ENCODE results near the gene GSTA1.
"Not testable (repeated sequence)": the region's sequence is repeated elsewhere in the genome, so short reads cannot be mapped to it uniquely, and the experiment has no call there.

GSTA1 gene

GRCh38 chr6:52753137-52753536 is 50.5 kb downstream of the GSTA1 start:
- not testable (repeated sequence) for DNase-seq

DNA sequence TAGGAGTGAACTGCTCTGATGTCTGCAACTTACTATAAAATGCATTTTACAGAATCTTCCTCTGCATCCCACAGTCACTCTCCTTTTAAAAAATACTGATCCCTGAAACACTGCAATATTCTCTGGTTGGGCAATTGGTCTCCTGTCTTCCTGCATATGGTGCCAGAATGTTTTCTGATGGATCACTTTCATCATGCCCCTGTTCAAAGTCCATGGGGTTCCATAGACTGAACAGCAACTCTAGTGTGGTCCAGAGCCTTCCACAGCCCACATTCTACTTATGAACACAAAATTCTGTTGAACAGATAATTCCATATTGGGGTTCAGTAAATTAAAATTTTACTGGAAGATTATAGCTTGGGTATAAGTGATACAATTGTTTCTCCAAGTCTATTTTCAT is 51.3 kb downstream of the GSTA1 start:
- DNase-seq: no peak

DNA sequence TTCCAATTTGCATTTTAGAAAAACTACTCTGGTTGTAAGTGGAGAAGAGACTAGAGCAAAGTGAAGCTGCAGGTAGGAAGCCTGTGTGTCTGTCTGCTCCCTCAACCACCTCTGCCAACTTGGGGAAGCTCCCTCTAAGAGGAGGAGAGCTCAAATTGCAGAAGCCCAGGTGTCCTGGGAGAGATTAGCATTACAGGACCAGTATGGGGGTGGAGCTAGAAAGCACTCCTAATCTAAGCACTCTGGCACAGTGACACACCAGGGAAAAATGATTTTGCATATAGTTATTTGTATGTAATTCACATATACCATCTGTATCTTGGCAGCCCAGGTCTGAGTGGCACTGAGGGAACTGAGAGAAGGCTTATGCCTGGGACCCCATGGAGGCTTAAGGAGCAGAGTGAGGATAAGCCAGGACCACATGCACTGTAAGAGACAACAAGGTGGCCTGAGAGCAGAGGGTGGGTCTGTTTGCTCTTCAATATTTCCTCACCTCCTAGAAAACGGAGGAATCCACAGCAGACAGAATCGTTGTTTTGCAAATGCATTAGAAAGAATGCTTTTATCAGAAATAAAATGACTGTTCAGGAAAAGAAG is 54.0 kb downstream of the GSTA1 start:
- no peak for DNase-seq

GRCh38 chr6:52747301-52747700 is 56.3 kb downstream of the GSTA1 start:
- not testable (repeated sequence) for DNase-seq

DNA sequence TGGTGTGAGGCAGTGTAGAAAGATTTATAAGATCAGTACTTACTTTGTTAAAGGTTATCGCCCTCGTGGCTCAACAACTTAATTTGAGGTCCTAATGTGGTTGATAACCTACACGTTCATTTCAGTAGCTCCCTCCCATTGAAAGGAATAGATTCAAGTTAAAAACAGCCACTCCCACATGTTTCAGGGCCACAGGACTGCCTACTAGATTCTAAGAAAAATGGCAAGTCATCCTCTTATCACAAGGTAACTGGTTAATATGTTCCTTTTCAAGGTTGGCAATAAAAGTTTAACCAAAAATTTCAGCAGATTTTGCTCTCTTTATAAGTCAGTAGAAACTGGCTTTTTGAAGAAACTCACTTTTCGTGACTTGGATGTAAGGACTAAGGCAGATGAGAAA is 57.4 kb downstream of the GSTA1 start:
- DNase-seq: no peak

DNA sequence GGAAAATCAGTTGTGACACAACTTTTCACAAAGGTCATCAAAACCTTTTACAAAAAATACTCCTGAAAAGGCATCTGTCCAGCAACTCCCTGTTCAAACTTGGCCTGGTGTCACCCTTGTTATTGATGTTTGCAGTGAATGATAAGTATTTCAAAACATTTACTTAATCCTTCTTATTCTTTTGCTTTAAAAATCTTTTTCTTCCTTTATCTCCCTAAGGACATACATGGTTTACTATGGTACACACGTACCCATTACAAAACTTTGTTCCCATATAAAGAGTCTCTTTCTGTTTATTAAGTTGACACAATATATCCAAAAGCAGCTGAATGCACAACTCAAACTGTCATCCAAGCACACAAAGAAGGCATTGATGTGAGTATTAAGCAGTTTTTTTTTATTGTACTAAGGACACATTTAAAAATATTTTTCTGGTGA is 57.8 kb downstream of the GSTA1 start:
- DNase-seq: no peak

DNA sequence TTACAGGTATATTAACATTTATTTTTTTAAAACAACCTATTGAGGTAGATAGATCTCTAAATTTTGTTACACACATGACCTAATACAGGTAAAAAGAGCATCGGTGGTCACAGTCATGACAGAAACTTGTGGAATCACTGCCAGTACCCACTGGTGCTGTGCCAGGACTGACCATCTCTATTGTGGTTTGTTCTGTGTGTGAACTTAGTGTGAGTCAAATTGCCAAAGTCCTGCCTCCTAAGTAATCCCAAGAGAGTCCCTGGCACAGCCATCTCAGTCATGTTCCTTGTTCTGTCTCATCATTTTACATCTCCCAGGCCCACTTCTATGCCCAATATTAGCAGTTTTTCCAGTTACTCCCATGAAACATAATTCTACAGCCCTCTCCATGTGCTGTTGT is 61.7 kb downstream of the GSTA1 start:
- no peak for DNase-seq

All from CD4-positive, alpha-beta T cell treated with Interleukin-21 for 1 hour (primary cell).